ENCODE data around the gene PTCH2. TPM values are rescaled to one million over a fixed set of nuclear protein-coding genes. Genes with fewer than 3 reads are reported as not detected.

Gene PTCH2
- total and polyA plus RNA-seq, 2 of the 13 experiments (the other 11 are each of a cell fraction or from before 2014, with no cell fraction given): 0.60 to 1.5 TPM

- peak; percentile 64 for TF ChIP-seq ZNF609 (CRISPR knock-in tag; IDR thresholded peaks at IDR 0.05; ENCODE audit: borderline replicate concordance)
- TF ChIP-seq MBD4 (IDR thresholded peaks at IDR 0.05; ENCODE audit: borderline replicate concordance, low read length): no peak
- TF ChIP-seq TERF1 (CRISPR knock-in tag; IDR thresholded peaks at IDR 0.05): no peak
- TF ChIP-seq ATF3 (CRISPR knock-in tag; IDR thresholded peaks at IDR 0.05): peak; percentile 55
- peak; percentile 64 for TF ChIP-seq MYPOP (CRISPR knock-in tag; IDR thresholded peaks at IDR 0.05)
- peak; percentile 86 for TF ChIP-seq RBM22 (optimal IDR thresholded peaks at IDR 0.05; ENCODE audit: low read length)
- 0 out of 2 replicates have a peak, but pooled peaks have one; percentile 11 for TF ChIP-seq NR0B2 (CRISPR knock-in tag; IDR thresholded peaks at IDR 0.05)
- TF ChIP-seq TEF (CRISPR knock-in tag; IDR thresholded peaks at IDR 0.05): no peak
- peak; percentile 86 for TF ChIP-seq ZNF709 (CRISPR knock-in tag; IDR thresholded peaks at IDR 0.05)
- peak; percentile 69 for TF ChIP-seq GABPB1 (CRISPR knock-in tag; IDR thresholded peaks at IDR 0.05)
- TF ChIP-seq MEIS2 (CRISPR knock-in tag; IDR thresholded peaks at IDR 0.05): peak; percentile 18
- TF ChIP-seq ZNF550 (CRISPR knock-in tag; IDR thresholded peaks at IDR 0.05; ENCODE audit: borderline replicate concordance): peak; percentile 94; the same call in 1 of the 2 replicates
- peak; percentile 61 for TF ChIP-seq ZHX1 (CRISPR knock-in tag; IDR thresholded peaks at IDR 0.05; ENCODE audit: low read depth)
- no peak; the same call in 1 of the 2 replicates for TF ChIP-seq ZFP1 (CRISPR knock-in tag; IDR thresholded peaks at IDR 0.05)
- no peak for TF ChIP-seq THAP8 (CRISPR knock-in tag; IDR thresholded peaks at IDR 0.05; ENCODE audit: borderline replicate concordance)
Measured at GRCh38 chr1:44807364-44808062, 35.5 kb downstream of the PTCH2 start (continued).

All from HepG2 (cell line).